GM19023 (cell line): ENCODE results near the gene ADIPOR2.
"Not testable (repeated sequence)": the region's sequence is repeated elsewhere in the genome, so short reads cannot be mapped to it uniquely, and the experiment has no call there.

ENCODE experiments used
- ATAC-seq: cut with Tn5 transposase; IDR thresholded peaks from one replicate; pipeline ENCODE4 v1.9.1; 2021; ENCODE audit warnings: mild to moderate bottlenecking, moderate library complexity; ENCODE audit not compliant: unreplicated experiment

Gene ADIPOR2

GRCh38 chr12:1702713-1703112 is 11.8 kb downstream of the ADIPOR2 start:
- no peak for ATAC-seq

- ATAC-seq = no peak
Observed at GRCh38 chr12:1703771-1704722, 13.2 kb downstream of the ADIPOR2 start.

- no peak for ATAC-seq
Observed at GRCh38 chr12:1705774-1706631, 15.1 kb downstream of the ADIPOR2 start.

- ATAC-seq = no peak
Observed at GRCh38 chr12:1706632-1706980, 15.7 kb downstream of the ADIPOR2 start.

- ATAC-seq = no peak
Observed at GRCh38 chr12:1707051-1707450, 16.2 kb downstream of the ADIPOR2 start.

GRCh38 chr12:1709968-1710367 is 19.1 kb downstream of the ADIPOR2 start:
- ATAC-seq = not testable (repeated sequence)

GRCh38 chr12:1710870-1711269 is 20.0 kb downstream of the ADIPOR2 start:
- not testable (repeated sequence) for ATAC-seq

GRCh38 chr12:1711536-1712211 is 20.8 kb downstream of the ADIPOR2 start:
- ATAC-seq = not testable (repeated sequence)

GRCh38 chr12:1712305-1712704 is 21.4 kb downstream of the ADIPOR2 start:
- not testable (repeated sequence) for ATAC-seq

- not testable (repeated sequence) for ATAC-seq
Observed at GRCh38 chr12:1712852-1713251, 22.0 kb downstream of the ADIPOR2 start.

- ATAC-seq = not testable (repeated sequence)
Observed at GRCh38 chr12:1713783-1714348, 23.0 kb downstream of the ADIPOR2 start.

GRCh38 chr12:1715459-1715858 is 24.6 kb downstream of the ADIPOR2 start:
- not testable (repeated sequence) for ATAC-seq

- ATAC-seq = no peak
Observed at GRCh38 chr12:1716215-1716862, 25.5 kb downstream of the ADIPOR2 start.

- no peak for ATAC-seq
Observed at GRCh38 chr12:1716911-1717310, 26.0 kb downstream of the ADIPOR2 start.

- no peak for ATAC-seq
Observed at GRCh38 chr12:1719139-1719538, 28.3 kb downstream of the ADIPOR2 start.

GRCh38 chr12:1720494-1720893 is 29.6 kb downstream of the ADIPOR2 start:
- no peak for ATAC-seq

- no peak for ATAC-seq
Observed at GRCh38 chr12:1723721-1724120, 32.9 kb downstream of the ADIPOR2 start.

GRCh38 chr12:1724250-1724649 is 33.4 kb downstream of the ADIPOR2 start:
- no peak for ATAC-seq

GRCh38 chr12:1726753-1727152 is 35.9 kb downstream of the ADIPOR2 start:
- ATAC-seq = no peak

GRCh38 chr12:1728824-1729223 is 38.0 kb downstream of the ADIPOR2 start:
- no peak for ATAC-seq
